SK-N-SH treated with all-trans-retinoic acid at 6 μM for 48 hours (cell line): ENCODE measurements around the gene ARL4C.

ENCODE experiments used
- ATAC-seq: fragments of 200-7000 bp; cut with Tn5 transposase; 3 replicates; pipeline ENCODE4 v1.9.1; 2020; ENCODE audit warnings: mild to moderate bottlenecking, moderate library complexity
- ARNTL ChIP-seq: fragments of 450-650 bp; formaldehyde crosslinking; IDR thresholded peaks from 2 replicates; pipeline ENCODE4 v1.5.0; 2020; ENCODE audit warnings: low read depth, mild to moderate bottlenecking, moderate library complexity, borderline replicate concordance
- BACH2 ChIP-seq: fragments of 250-450 bp; sonication (Bioruptor Pico); IDR thresholded peaks from 2 replicates; pipeline ENCODE4 v1.9.0; 2021; ENCODE audit warnings: mild to moderate bottlenecking, borderline replicate concordance
- CREB5 ChIP-seq: fragments of 250-450 bp; sonication (Bioruptor Pico); IDR thresholded peaks from 2 replicates; pipeline ENCODE4 v1.5.1; 2020; ENCODE audit warnings: low read depth, mild to moderate bottlenecking, moderate library complexity
- ESRRG ChIP-seq: fragments of 250-450 bp; sonication (Bioruptor Pico); IDR thresholded peaks from 2 replicates; pipeline ENCODE4 v1.6.1; 2021; ENCODE audit warnings: mild to moderate bottlenecking
- GLIS3 ChIP-seq: fragments of 250-450 bp; sonication (Bioruptor Pico); IDR thresholded peaks from 2 replicates; pipeline ENCODE4 v1.5.0; 2020; ENCODE audit warnings: mild to moderate bottlenecking, moderate library complexity
- ISL1 ChIP-seq: fragments of 250-450 bp; sonication (Bioruptor Pico); IDR thresholded peaks from 2 replicates; pipeline ENCODE4 v2.1.2; 2022; ENCODE audit warnings: mild to moderate bottlenecking, moderate library complexity
- OSR1 ChIP-seq: fragments of 250-450 bp; sonication (Bioruptor Pico); IDR thresholded peaks from 2 replicates; pipeline ENCODE4 v1.8.0; 2022; ENCODE audit warnings: moderate library complexity, mild to moderate bottlenecking, inconsistent platforms
- POU6F1 ChIP-seq: fragments of 250-450 bp; sonication (Bioruptor Pico); IDR thresholded peaks from 2 replicates; pipeline ENCODE4 v1.8.0; 2021; ENCODE audit warnings: low read depth, mild to moderate bottlenecking, moderate library complexity, borderline replicate concordance
- PPARA ChIP-seq: fragments of 250-450 bp; sonication (Bioruptor Pico); IDR thresholded peaks from 2 replicates; pipeline ENCODE4 v1.5.0; 2020; ENCODE audit warnings: mild to moderate bottlenecking, borderline replicate concordance
- RARB ChIP-seq: fragments of 250-450 bp; sonication (Bioruptor Pico); IDR thresholded peaks from 2 replicates; pipeline ENCODE4 v1.8.0; 2021; ENCODE audit warnings: mild to moderate bottlenecking, moderate library complexity
- SNAI2 ChIP-seq: fragments of 250-450 bp; sonication (Bioruptor Pico); IDR thresholded peaks from 2 replicates; pipeline ENCODE4 v1.5.0; 2020; ENCODE audit warnings: mild to moderate bottlenecking, moderate library complexity
- TCF4 ChIP-seq: fragments of 250-450 bp; sonication (Bioruptor Pico); IDR thresholded peaks from 2 replicates; pipeline ENCODE4 v1.8.0; 2021; ENCODE audit warnings: mild to moderate bottlenecking, moderate library complexity, borderline replicate concordance
- TOX ChIP-seq: fragments of 250-450 bp; sonication (Bioruptor Pico); IDR thresholded peaks from 2 replicates; pipeline ENCODE4 v1.8.0; 2021; ENCODE audit warnings: mild to moderate bottlenecking, moderate library complexity, borderline replicate concordance
- ZC3H10 ChIP-seq: fragments of 250-450 bp; sonication (Bioruptor Pico); IDR thresholded peaks from 2 replicates; pipeline ENCODE4 v1.5.1; 2021; ENCODE audit warnings: mild to moderate bottlenecking, moderate library complexity
- ZFP3 ChIP-seq: fragments of 250-450 bp; sonication (Bioruptor Pico); IDR thresholded peaks from 2 replicates; pipeline ENCODE4 v1.5.0; 2020; ENCODE audit warnings: mild to moderate bottlenecking, moderate library complexity
- ZFP30 ChIP-seq: fragments of 450-650 bp; formaldehyde crosslinking; IDR thresholded peaks from 2 replicates; pipeline ENCODE4 v1.5.0; 2022; ENCODE audit warnings: mild to moderate bottlenecking, moderate library complexity
- ZNF565 ChIP-seq: fragments of 450-650 bp; formaldehyde crosslinking; conservative IDR thresholded peaks from 2 replicates; pipeline ENCODE4 v1.5.0; 2020; ENCODE audit warnings: low read depth, mild to moderate bottlenecking, moderate library complexity
- ZNF70 ChIP-seq: fragments of 450-650 bp; formaldehyde crosslinking; IDR thresholded peaks from 2 replicates; pipeline ENCODE4 v1.5.0; 2020; ENCODE audit warnings: mild to moderate bottlenecking, moderate library complexity
- ZNF8 ChIP-seq: fragments of 450-650 bp; formaldehyde crosslinking; IDR thresholded peaks from 2 replicates; pipeline ENCODE4 v1.5.0; 2020; ENCODE audit warnings: mild to moderate bottlenecking, moderate library complexity
- TF ChIP-seq, protein P1 (sequence below): fragments of 250-450 bp; sonication (Bioruptor Pico); IDR thresholded peaks from 2 replicates; pipeline ENCODE4 v1.5.0; 2020; ENCODE audit warnings: mild to moderate bottlenecking, moderate library complexity
- TF ChIP-seq, protein P2 (sequence below): fragments of 250-450 bp; sonication (Bioruptor Pico); IDR thresholded peaks from 2 replicates; pipeline ENCODE4 v1.8.0; 2020; ENCODE audit warnings: mild to moderate bottlenecking, moderate library complexity, borderline replicate concordance

The ARL4C gene

DNA sequence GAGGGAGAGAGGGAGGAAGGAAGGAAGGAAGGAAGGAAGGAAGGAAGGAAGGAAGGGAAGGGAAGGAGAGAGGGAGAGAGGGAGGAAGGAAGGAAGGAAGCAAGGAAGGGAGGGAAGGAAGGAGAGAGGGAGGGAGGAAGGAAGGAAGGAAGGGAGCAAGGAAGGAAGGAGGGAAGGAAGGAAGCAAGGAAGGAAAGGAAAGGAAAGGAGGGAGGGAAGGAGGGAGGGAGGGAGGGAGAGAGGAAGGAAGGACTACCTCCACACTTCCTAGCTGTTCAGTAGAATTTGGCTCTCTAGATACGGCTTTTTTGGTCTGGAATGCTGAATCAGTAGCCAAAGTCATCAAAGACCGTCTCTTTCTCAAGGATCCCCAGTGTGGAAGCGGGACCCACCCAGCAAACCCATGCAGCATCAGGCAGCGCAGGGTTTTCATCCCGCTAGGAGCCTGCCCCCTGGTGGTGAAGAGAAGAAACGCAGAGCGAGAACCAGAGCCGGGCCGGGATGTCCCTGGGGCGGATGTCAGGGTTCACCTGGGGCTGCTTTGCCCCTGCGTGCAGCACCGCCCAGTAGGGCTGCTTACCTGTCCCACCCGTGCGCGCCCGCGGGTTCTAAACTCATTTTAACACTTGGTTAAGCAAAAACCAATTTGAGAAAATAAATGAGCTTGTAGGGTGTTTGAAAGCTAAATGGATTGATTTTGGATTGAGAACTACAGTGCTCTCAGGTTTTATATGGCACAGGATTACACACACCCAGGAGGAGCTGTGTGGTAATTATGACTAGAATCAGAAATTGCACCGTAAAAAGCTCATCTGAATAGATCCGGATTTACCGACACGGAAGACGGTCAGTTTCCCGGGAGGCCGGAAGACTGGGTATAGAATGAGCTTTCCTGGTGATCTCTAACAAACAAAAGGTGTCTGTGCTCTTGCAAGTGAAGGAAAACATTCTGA lies 48.1 kb upstream of the ARL4C start (continued):
- TF ChIP-seq RARB (CRISPR knock-in tag) (no peak), BACH2 (no peak), ZNF70 (CRISPR knock-in tag) (no peak)

- no peak for TF ChIP-seq ZFP30 (CRISPR knock-in tag)
- no peak for TF ChIP-seq ZFP3 (CRISPR knock-in tag)
- no peak for TF ChIP-seq SNAI2 (CRISPR knock-in tag)
- TF ChIP-seq CREB5 (CRISPR knock-in tag) = no peak
- TF ChIP-seq POU6F1 (CRISPR knock-in tag) = no peak
- TF ChIP-seq, protein P1, sequence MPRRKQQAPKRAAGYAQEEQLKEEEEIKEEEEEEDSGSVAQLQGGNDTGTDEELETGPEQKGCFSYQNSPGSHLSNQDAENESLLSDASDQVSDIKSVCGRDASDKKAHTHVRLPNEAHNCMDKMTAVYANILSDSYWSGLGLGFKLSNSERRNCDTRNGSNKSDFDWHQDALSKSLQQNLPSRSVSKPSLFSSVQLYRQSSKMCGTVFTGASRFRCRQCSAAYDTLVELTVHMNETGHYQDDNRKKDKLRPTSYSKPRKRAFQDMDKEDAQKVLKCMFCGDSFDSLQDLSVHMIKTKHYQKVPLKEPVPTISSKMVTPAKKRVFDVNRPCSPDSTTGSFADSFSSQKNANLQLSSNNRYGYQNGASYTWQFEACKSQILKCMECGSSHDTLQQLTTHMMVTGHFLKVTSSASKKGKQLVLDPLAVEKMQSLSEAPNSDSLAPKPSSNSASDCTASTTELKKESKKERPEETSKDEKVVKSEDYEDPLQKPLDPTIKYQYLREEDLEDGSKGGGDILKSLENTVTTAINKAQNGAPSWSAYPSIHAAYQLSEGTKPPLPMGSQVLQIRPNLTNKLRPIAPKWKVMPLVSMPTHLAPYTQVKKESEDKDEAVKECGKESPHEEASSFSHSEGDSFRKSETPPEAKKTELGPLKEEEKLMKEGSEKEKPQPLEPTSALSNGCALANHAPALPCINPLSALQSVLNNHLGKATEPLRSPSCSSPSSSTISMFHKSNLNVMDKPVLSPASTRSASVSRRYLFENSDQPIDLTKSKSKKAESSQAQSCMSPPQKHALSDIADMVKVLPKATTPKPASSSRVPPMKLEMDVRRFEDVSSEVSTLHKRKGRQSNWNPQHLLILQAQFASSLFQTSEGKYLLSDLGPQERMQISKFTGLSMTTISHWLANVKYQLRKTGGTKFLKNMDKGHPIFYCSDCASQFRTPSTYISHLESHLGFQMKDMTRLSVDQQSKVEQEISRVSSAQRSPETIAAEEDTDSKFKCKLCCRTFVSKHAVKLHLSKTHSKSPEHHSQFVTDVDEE (CRISPR knock-in tag) = no peak
- no peak for TF ChIP-seq ISL1 (CRISPR knock-in tag)
Measured at GRCh38 chr2:234542742-234543141, 45.9 kb upstream of the ARL4C start.

GRCh38 chr2:234537929-234538328 lies 41.0 kb upstream of the ARL4C start:
- no peak for ATAC-seq
- TF ChIP-seq ISL1 (CRISPR knock-in tag) (no peak), TOX (no peak), GLIS3 (no peak), TCF4 (no peak), ZFP3 (CRISPR knock-in tag) (no peak), SNAI2 (CRISPR knock-in tag) (no peak), OSR1 (CRISPR knock-in tag) (no peak), POU6F1 (CRISPR knock-in tag) (no peak), PPARA (CRISPR knock-in tag) (no peak), ZNF8 (no peak), RARB (CRISPR knock-in tag) (no peak), BACH2 (no peak), ARNTL (CRISPR knock-in tag) (no peak), ZNF70 (CRISPR knock-in tag) (no peak), ZC3H10 (CRISPR knock-in tag) (no peak), ZNF565 (no peak), ESRRG (CRISPR knock-in tag) (no peak)
- TF ChIP-seq, protein P2, sequence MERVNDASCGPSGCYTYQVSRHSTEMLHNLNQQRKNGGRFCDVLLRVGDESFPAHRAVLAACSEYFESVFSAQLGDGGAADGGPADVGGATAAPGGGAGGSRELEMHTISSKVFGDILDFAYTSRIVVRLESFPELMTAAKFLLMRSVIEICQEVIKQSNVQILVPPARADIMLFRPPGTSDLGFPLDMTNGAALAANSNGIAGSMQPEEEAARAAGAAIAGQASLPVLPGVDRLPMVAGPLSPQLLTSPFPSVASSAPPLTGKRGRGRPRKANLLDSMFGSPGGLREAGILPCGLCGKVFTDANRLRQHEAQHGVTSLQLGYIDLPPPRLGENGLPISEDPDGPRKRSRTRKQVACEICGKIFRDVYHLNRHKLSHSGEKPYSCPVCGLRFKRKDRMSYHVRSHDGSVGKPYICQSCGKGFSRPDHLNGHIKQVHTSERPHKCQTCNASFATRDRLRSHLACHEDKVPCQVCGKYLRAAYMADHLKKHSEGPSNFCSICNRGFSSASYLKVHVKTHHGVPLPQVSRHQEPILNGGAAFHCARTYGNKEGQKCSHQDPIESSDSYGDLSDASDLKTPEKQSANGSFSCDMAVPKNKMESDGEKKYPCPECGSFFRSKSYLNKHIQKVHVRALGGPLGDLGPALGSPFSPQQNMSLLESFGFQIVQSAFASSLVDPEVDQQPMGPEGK (CRISPR knock-in tag) = no peak
- TF ChIP-seq, protein P1 (CRISPR knock-in tag) = no peak

More at GRCh38 chr2:234542742-234543141, 45.9 kb upstream of the ARL4C start:
- ATAC-seq = no peak
